A549 (cell line): ENCODE results near the gene HNRNPUL1.

Experiments
- CEBPB ChIP-seq, 2 experiments: fragments of >200 bp in 1 of 2; sonication (Bioruptor Twin) in 1 of 2; formaldehyde crosslinking in 1 of 2; IDR thresholded peaks; 2 replicates each; pipeline ENCODE4 v1.6.1; 2012 to 2016
- EP300 ChIP-seq, 2 experiments: fragments of >200 bp; sonication (Bioruptor Twin); formaldehyde crosslinking; IDR thresholded peaks; 2 replicates in 1 of 2; 3 replicates in 1 of 2; pipeline ENCODE4 v1.6.1; 2016 to 2017
- POLR2A ChIP-seq: IDR thresholded peaks from 2 replicates; pipeline ENCODE4 v1.6.1; 2012; ENCODE audit warnings: mild to moderate bottlenecking, low read length
- TF ChIP-seq, protein P1 (sequence below): fragments of >200 bp; sonication (Bioruptor Twin); formaldehyde crosslinking; IDR thresholded peaks from 3 replicates; pipeline ENCODE4 v1.5.1; 2016
- TF ChIP-seq, protein P2 (sequence below): fragments of 200-600 bp; sonication (generic); IDR thresholded peaks from 2 replicates; pipeline ENCODE4 v1.6.1; 2016; ENCODE audit warnings: antibody characterized with exemption, mild to moderate bottlenecking, moderate library complexity

DNA sequence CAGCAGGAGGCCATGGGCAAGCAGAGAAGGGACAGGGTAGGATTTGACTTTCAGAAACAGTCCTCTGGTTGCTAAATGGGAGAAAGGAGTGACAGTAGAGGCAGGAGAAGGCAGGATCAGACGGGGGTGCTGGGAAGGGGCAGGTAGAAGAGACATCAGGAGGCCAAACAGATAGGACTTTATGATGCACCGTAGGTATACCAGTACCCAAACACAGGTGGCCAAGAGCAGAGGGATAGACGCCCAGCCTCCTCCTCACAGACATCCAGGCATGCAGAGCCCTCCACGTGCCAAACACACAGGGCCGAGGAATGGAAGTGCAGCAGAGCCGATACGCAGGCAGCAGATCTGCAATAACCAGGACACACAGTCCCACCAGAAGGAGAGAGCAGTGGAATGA lies 46.4 kb upstream of the HNRNPUL1 start:
- TF ChIP-seq, protein P1, sequence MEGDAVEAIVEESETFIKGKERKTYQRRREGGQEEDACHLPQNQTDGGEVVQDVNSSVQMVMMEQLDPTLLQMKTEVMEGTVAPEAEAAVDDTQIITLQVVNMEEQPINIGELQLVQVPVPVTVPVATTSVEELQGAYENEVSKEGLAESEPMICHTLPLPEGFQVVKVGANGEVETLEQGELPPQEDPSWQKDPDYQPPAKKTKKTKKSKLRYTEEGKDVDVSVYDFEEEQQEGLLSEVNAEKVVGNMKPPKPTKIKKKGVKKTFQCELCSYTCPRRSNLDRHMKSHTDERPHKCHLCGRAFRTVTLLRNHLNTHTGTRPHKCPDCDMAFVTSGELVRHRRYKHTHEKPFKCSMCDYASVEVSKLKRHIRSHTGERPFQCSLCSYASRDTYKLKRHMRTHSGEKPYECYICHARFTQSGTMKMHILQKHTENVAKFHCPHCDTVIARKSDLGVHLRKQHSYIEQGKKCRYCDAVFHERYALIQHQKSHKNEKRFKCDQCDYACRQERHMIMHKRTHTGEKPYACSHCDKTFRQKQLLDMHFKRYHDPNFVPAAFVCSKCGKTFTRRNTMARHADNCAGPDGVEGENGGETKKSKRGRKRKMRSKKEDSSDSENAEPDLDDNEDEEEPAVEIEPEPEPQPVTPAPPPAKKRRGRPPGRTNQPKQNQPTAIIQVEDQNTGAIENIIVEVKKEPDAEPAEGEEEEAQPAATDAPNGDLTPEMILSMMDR: no peak
- TF ChIP-seq, protein P2, sequence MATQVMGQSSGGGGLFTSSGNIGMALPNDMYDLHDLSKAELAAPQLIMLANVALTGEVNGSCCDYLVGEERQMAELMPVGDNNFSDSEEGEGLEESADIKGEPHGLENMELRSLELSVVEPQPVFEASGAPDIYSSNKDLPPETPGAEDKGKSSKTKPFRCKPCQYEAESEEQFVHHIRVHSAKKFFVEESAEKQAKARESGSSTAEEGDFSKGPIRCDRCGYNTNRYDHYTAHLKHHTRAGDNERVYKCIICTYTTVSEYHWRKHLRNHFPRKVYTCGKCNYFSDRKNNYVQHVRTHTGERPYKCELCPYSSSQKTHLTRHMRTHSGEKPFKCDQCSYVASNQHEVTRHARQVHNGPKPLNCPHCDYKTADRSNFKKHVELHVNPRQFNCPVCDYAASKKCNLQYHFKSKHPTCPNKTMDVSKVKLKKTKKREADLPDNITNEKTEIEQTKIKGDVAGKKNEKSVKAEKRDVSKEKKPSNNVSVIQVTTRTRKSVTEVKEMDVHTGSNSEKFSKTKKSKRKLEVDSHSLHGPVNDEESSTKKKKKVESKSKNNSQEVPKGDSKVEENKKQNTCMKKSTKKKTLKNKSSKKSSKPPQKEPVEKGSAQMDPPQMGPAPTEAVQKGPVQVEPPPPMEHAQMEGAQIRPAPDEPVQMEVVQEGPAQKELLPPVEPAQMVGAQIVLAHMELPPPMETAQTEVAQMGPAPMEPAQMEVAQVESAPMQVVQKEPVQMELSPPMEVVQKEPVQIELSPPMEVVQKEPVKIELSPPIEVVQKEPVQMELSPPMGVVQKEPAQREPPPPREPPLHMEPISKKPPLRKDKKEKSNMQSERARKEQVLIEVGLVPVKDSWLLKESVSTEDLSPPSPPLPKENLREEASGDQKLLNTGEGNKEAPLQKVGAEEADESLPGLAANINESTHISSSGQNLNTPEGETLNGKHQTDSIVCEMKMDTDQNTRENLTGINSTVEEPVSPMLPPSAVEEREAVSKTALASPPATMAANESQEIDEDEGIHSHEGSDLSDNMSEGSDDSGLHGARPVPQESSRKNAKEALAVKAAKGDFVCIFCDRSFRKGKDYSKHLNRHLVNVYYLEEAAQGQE: no peak
- TF ChIP-seq POLR2A (no peak), CEBPB (IDR thresholded peaks at IDR 0.05) (no peak), EP300 (IDR thresholded peaks at IDR 0.05) (no peak)
